Fibroblast of lung (primary cell): ENCODE results near the gene TOPORS.

Experiments used
- EZH2 ChIP-seq: IDR thresholded peaks from 2 replicates; pipeline ENCODE4 v1.5.1; 2012; ENCODE audit warnings: low read length, control low read depth, mild to moderate bottlenecking; ENCODE audit errors: missing control alignments
- TF ChIP-seq, protein P1 (sequence below), 2 donors: IDR thresholded peaks in 1 of 2; conservative IDR thresholded peaks in 1 of 2; 1 replicate in 1 of 2; 2 replicates in 1 of 2; pipeline ENCODE4 v1.5.1; 2011 to 2012; ENCODE audit warnings: low read length in 2 of 2, control low read depth in 1 of 2, inconsistent platforms in 1 of 2, low read depth in 1 of 2, mild to moderate bottlenecking in 1 of 2

DNA sequence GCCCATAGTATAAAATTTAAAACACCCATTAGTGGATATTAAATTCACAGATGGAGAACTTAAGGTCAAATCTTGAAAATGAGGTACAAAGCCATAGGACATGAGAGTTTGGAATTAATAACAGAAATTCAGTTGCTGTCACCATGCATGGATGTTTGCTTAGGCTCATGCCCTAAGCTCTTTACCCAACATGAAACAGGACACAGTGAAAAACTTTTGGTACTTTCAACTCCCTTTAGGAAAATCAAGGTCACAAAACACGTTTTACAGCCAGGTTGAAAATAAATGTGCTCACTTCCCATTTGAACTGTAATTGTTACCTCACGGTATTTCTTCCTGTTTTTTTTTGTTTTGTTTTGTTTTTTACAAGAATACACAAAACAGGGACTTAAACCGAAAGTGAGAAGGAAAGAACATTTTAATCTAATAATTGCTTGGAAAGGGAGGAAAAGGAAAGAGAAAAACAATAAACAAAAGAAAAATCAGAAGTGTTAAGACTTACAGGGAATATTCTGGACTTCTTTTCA is 6.1 kb upstream of the TOPORS start:
- TF ChIP-seq, protein P1, sequence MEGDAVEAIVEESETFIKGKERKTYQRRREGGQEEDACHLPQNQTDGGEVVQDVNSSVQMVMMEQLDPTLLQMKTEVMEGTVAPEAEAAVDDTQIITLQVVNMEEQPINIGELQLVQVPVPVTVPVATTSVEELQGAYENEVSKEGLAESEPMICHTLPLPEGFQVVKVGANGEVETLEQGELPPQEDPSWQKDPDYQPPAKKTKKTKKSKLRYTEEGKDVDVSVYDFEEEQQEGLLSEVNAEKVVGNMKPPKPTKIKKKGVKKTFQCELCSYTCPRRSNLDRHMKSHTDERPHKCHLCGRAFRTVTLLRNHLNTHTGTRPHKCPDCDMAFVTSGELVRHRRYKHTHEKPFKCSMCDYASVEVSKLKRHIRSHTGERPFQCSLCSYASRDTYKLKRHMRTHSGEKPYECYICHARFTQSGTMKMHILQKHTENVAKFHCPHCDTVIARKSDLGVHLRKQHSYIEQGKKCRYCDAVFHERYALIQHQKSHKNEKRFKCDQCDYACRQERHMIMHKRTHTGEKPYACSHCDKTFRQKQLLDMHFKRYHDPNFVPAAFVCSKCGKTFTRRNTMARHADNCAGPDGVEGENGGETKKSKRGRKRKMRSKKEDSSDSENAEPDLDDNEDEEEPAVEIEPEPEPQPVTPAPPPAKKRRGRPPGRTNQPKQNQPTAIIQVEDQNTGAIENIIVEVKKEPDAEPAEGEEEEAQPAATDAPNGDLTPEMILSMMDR (conservative IDR thresholded peaks at IDR 0.05 in 1 of 2, IDR thresholded peaks at IDR 0.05 in 1 of 2; ENCODE audit: low read depth in 1 of 2, low read length in 2 of 2) = no peak
- no peak for TF ChIP-seq EZH2
